HG03521 (cell line): ENCODE data around the gene TRIP10.
"Not testable (repeated sequence)": the region's sequence is repeated elsewhere in the genome, so short reads cannot be mapped to it uniquely, and the experiment has no call there.

Experiments used
- ATAC-seq: cut with Tn5 transposase; IDR thresholded peaks from one replicate; pipeline ENCODE4 v1.9.1; 2021; ENCODE audit warnings: mild to moderate bottlenecking, moderate library complexity; ENCODE audit not compliant: unreplicated experiment

TRIP10 gene

DNA sequence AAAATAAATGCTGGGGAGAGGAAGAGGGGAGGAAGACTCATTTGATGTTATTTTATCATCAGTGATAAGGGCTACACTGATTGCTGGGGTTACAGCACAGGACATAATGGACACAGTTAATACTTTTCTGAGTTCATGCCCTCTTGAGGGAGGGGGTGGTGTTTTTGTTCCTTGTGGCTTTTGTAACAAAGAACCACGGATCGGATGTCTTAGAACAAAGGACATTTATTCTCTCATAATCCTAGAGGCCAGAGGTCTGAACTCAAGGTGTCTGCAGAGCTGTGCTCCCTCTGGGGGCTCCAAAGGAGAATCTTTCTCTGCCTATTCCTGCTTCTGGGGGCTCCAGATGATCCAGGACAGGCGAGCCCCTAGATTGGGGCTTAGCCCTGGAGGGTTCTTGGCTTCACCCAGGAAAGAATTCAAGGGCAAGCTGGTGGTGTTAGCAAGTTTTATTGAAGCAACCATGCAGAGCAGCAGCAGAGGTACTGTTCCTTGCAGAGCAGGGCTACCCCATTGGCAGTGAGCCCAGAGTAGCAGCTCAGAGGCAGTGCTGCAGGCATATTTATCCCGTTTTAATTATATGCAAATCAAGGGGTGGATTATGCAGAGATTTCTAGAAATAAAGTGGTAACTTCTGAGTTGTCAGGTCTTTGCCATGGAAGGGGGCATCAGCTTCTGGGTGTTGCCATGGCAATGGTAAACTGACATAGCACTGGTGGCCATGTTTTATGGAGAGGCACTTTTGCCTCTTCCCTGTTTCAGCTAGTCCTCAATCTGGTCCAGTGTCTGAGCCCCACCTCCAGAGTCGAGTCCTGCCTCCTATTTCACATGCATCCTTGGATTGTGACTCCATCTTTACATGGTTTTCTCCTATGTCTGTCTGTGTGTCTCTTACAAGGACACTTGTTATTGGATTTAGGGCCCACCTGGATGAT, 51.0 kb downstream of the TRIP10 start:
- no peak for ATAC-seq

DNA sequence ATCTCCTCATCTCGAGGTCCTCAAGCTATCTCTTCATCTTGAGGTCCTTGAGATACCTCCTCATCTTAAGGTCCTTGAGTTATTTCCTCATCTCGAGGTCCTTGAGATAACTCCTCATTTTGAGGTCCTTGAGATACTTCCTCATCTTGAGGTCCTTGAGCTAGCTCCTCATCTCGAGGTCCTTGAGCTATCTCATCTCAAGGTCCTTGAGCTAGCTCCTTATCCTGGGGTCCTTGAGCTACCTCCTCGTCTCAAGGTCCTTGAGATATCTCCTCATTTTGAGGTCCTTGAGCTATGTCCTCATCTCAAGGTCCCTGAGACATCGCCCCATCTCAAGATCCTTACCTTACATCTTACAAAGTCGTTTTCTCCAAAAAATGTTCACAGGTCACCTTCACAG, 51.8 kb downstream of the TRIP10 start:
- no peak for ATAC-seq

DNA sequence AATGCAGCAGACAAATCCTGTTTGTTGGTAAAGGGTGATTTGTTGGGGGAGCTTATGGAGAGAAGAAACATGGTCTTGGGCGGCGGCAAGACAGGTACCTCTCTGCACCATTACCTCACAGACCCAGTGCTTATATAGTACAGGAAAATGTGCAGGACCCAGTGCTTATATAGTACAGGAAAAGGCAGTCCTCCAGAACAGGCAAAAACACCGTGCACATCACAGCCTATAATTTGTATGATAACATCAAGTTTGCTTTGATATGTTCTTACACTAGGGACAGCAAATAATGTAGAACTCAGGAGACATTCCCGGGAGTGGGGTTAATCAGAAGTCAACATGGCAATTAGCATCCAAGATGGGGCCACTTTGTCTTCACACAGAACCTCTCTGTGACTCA, 53.9 kb downstream of the TRIP10 start:
- ATAC-seq: no peak

DNA sequence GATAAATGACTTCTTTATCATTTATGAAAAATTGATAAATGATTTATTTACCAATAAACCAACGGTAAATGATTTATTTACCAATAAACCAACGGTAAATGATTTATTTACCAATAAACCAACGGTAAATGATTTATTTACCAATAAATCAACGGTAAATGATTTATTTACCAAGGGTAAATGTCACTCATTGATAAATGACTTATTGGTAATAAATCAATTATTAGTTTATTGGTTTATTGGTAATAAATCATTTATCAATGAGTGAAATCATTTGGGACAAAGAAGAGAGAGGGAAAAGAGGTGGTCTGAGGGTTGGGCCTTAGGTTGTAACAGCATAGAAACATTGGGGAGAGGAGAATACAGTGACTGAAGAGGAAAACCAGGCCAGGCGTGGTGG, 54.5 kb downstream of the TRIP10 start:
- ATAC-seq: no peak

DNA sequence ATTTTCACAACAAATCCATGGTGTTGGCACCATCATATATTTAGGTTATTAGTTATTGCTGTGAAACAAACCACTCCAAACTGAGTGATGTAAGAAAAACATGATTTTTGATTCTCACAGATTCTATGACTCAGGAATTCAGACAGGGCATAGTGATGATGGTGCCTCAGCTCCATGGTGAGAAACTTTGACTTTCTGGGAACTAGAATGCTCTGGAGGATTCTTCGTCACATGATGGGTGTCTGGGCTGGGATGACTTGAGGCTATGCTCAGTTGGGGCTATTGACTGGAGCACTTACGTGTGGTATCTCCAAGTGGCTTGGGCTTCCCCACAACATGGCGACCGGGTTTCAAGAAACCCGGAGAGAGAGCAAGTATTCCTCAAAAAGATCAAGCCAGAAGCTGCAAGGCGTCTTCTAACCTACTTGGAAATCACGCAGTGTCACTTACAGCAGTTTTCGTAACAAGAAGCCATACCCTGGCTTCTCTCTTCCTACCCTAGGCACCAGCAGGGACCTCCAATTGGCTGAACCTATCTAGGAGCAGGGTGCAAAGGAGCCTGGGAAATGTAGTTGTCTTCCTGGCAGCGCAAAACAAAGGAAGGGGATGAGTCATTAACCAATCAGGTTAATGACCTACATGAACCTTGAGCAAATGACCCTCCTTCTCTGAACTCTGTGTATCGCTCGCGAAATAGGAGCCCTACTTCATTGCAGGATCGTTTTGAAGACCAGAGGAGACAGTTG, 55.4 kb downstream of the TRIP10 start:
- no peak for ATAC-seq

DNA sequence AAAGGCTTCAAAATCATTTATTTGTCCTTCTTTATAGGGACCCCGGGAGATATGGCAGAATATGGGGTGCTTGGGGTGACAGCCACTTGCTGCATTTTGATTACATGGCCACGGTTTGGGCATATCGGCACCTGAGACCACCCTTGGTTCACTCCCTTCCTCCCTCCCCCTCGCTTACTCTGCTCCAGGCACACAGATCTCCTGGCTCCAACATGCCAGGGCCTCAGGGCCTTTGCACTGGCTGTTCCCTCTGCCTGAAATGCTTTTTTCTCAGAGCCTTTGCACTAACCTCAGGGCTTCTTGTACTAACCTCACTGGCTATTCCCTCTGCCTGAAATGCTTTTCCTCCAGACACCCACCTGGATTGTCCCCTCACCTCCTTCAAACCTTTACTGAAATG, 56.8 kb downstream of the TRIP10 start:
- no peak for ATAC-seq

DNA sequence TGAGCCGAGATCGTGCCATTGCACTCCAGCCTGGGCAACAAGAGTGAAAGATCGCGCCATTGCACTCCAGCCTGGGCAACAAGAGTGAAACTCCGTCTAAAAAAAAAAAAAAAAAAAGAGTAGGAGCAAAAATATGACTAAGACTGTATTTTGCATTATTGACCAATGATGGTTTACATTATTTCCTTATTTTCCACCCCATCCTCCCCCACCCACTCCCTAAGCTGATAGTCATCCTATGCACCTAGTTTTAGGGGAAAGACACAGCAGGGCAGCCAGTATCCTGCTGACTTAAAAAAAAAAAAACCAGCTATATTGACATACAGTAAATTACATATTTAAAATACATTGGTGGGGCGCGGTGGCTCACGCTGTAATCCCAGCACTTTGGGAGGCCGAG, 58.2 kb downstream of the TRIP10 start:
- ATAC-seq: no peak

DNA sequence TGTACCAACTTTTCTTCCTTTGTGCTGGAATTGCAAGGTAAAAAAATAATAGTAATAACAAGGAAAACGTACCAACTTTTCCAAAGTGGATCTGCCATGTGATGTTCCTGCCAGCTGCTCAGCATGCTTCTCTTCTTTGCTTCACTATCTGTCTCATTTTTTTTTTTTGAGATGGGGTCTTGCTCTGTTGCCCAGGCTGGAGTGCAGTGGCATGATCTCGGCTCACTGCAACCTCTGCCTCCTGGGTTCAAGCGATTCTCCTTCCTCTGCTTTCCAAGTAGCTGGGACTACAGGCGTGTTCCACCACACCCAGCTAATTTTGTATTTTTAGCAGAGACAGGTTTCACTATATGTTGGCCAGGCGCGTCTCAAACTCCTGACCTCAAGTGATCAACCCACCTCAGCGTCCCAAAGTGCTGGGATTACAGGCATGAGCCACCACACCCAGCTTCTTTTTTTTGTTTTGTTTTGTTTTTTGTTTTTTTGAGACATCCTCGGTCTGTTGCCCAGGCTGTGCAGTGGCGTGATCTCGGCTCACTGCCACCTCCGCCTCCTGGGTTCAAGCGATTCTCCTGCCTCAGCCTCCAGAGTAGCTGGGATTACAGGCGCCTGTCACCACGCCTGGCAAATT, 60.8 kb downstream of the TRIP10 start:
- ATAC-seq: not testable (repeated sequence)

DNA sequence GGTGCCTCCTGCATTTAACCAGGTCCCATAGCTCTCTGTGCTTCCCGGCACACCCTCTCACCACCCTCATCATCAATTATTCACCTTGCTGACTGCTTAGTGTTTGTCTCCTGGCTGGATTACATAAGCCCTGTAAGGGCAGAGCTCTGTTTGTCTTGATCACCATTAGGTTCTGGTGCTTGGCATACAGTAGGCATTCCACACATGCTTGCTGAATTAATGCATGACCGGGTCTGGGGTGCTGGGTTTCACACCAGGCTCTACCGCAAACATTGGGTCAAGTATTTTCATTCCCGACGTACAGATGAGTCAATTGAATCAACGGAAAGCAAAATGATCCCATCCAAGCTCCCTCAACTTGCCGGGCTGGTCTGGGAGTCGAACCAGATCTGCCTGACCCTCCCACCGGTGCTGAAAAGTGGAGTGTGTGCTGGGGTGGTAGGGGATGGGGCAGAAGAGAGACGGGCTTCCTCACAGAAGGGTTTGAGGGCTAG, 61.6 kb downstream of the TRIP10 start:
- ATAC-seq: no peak
